Mesothelial cell of epicardium (in vitro differentiated cells): Measurements from ENCODE around the gene OR5A1. TPM values are rescaled to one million over a fixed set of nuclear protein-coding genes. Genes with fewer than 3 reads are reported as not detected.

ENCODE experiments used
- DNase-seq, 2 experiments: peaks; one replicate each; pipeline ENCODE4 v3.0.0; 2021; ENCODE audit warnings: low spot score in 2 of 2; ENCODE audit not compliant: unreplicated experiment in 2 of 2
- H3K27ac Mint-ChIP-seq: 2 replicates; pipeline ENCODE4 v1.8.0; 2021; ENCODE audit warnings: mixed read lengths
- H3K27me3 Mint-ChIP-seq: 2 replicates; pipeline ENCODE4 v1.8.0; 2021; ENCODE audit warnings: low read depth, mixed read lengths
- H3K36me3 Mint-ChIP-seq: 2 replicates; pipeline ENCODE4 v1.8.0; 2021; ENCODE audit warnings: mixed read lengths
- H3K4me1 Mint-ChIP-seq: 2 replicates; pipeline ENCODE4 v1.8.0; 2021; ENCODE audit warnings: mixed read lengths
- H3K4me3 Mint-ChIP-seq: 2 replicates; pipeline ENCODE4 v1.8.0; 2021; ENCODE audit warnings: mild to moderate bottlenecking, moderate library complexity, mixed read lengths
- H3K9me3 Mint-ChIP-seq: 2 replicates; pipeline ENCODE4 v1.8.0; 2021; ENCODE audit warnings: mixed read lengths
- CTCF ChIP-seq: fragments of 200-600 bp; sonication (generic); IDR thresholded peaks from one replicate; pipeline ENCODE4 v1.5.0; 2021; ENCODE audit warnings: antibody characterized with exemption; ENCODE audit not compliant: unreplicated experiment
- total RNA-seq: library from RNA; stranded (reverse); gene quantifications from 3 replicates; pipeline ENCODE4 v1.2.1, GENCODE V29; 2021

OR5A1 gene
- total RNA-seq, 1 donor from 2014 or later = not detected

GRCh38 chr11:59413646-59414045 lies 22.6 kb upstream of the OR5A1 start:
- no peaks in the 10 kb centered on the region for H3K4me1 Mint-ChIP-seq
- no peak for DNase-seq

GRCh38 chr11:59415111-59415510 lies 21.2 kb upstream of the OR5A1 start:
- no peaks in the 10 kb centered on the region for H3K27me3 Mint-ChIP-seq
- no peak for TF ChIP-seq CTCF
- peaks cover 18% of the 10 kb centered on the region for H3K9me3 Mint-ChIP-seq
- no peak for DNase-seq
- no peak overlapping the region for H3K27ac Mint-ChIP-seq
- H3K36me3 Mint-ChIP-seq = no peaks in the 10 kb centered on the region
- H3K4me3 Mint-ChIP-seq = no peak overlapping the region
- no peaks in the 10 kb centered on the region for H3K4me1 Mint-ChIP-seq

More at GRCh38 chr11:59413646-59414045, 22.6 kb upstream of the OR5A1 start:
- H3K27me3 Mint-ChIP-seq = no peaks in the 10 kb centered on the region
- H3K4me3 Mint-ChIP-seq = no peak overlapping the region
- no peak overlapping the region for H3K27ac Mint-ChIP-seq
- H3K9me3 Mint-ChIP-seq = peaks cover 32% of the 10 kb centered on the region
- TF ChIP-seq CTCF = no peak
- H3K36me3 Mint-ChIP-seq = no peaks in the 10 kb centered on the region

- no peak for TF ChIP-seq CTCF
- Mint-ChIP-seq H3K4me3 (no peak overlapping the region), H3K27ac (no peak overlapping the region), H3K4me1 (no peaks in the 10 kb centered on the region), H3K27me3 (no peaks in the 10 kb centered on the region), H3K9me3 (peaks cover 4% of the 10 kb centered on the region), H3K36me3 (no peaks in the 10 kb centered on the region)
- DNase-seq = no peak
Measured at GRCh38 chr11:59416613-59417012, 19.7 kb upstream of the OR5A1 start.

- no peaks in the 10 kb centered on the region for H3K27me3 Mint-ChIP-seq
Measured at GRCh38 chr11:59417023-59417422, 19.2 kb upstream of the OR5A1 start.

GRCh38 chr11:59418156-59418555 lies 18.1 kb upstream of the OR5A1 start:
- no peak for DNase-seq
- H3K4me1 Mint-ChIP-seq = no peaks in the 10 kb centered on the region
- H3K27me3 Mint-ChIP-seq = no peaks in the 10 kb centered on the region
- TF ChIP-seq CTCF = no peak
- H3K9me3 Mint-ChIP-seq = no peaks in the 10 kb centered on the region
- no peak overlapping the region for H3K27ac Mint-ChIP-seq
- no peak overlapping the region for H3K4me3 Mint-ChIP-seq
- H3K36me3 Mint-ChIP-seq = no peaks in the 10 kb centered on the region

More at GRCh38 chr11:59417023-59417422, 19.2 kb upstream of the OR5A1 start:
- Mint-ChIP-seq H3K4me3 (no peak overlapping the region), H3K4me1 (no peaks in the 10 kb centered on the region), H3K27ac (no peak overlapping the region), H3K36me3 (no peaks in the 10 kb centered on the region), H3K9me3 (peaks cover 4% of the 10 kb centered on the region)
- no peak for TF ChIP-seq CTCF
- DNase-seq = no peak

GRCh38 chr11:59423835-59424234 lies 12.4 kb upstream of the OR5A1 start:
- H3K36me3 Mint-ChIP-seq = no peaks in the 10 kb centered on the region
- no peaks in the 10 kb centered on the region for H3K9me3 Mint-ChIP-seq
- H3K4me3 Mint-ChIP-seq = no peak overlapping the region
- H3K27ac Mint-ChIP-seq = no peak overlapping the region
- no peak for DNase-seq
- no peaks in the 10 kb centered on the region for H3K27me3 Mint-ChIP-seq
- peaks cover 22% of the 10 kb centered on the region for H3K4me1 Mint-ChIP-seq
- TF ChIP-seq CTCF = no peak
